ENCODE results near the gene ADCY1.

Gene ADCY1

DNA sequence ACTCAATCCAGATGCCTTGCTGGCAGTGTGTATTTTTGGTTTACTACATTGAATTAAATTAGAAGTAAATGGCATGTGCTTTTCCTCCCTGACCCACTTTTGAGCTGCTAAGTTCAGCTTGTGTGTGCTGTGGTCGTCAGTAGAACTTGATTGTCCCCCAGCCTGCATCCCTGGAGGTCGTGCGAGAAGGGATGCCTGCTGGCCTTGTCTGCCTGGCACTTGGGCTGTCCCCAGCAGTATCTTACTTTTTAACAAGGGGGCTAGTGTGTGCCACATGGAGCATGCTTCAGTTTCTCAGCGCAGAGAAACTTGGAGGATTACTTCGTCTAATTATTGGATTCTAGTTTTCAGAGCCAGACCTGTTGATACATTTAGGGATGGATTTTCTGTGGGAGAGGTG is 80.2 kb downstream of the ADCY1 start:
- no peak for DNase-seq

GRCh38 chr7:45655539-45655938 is 81.4 kb downstream of the ADCY1 start:
- DNase-seq, result no peak

- DNase-seq, result no peak
Observed at GRCh38 chr7:45656431-45656830, 82.3 kb downstream of the ADCY1 start.

GRCh38 chr7:45657136-45657889 is 83.1 kb downstream of the ADCY1 start:
- no peak for DNase-seq

- DNase-seq, result no peak
Observed at GRCh38 chr7:45657890-45658715, 83.9 kb downstream of the ADCY1 start.

DNA sequence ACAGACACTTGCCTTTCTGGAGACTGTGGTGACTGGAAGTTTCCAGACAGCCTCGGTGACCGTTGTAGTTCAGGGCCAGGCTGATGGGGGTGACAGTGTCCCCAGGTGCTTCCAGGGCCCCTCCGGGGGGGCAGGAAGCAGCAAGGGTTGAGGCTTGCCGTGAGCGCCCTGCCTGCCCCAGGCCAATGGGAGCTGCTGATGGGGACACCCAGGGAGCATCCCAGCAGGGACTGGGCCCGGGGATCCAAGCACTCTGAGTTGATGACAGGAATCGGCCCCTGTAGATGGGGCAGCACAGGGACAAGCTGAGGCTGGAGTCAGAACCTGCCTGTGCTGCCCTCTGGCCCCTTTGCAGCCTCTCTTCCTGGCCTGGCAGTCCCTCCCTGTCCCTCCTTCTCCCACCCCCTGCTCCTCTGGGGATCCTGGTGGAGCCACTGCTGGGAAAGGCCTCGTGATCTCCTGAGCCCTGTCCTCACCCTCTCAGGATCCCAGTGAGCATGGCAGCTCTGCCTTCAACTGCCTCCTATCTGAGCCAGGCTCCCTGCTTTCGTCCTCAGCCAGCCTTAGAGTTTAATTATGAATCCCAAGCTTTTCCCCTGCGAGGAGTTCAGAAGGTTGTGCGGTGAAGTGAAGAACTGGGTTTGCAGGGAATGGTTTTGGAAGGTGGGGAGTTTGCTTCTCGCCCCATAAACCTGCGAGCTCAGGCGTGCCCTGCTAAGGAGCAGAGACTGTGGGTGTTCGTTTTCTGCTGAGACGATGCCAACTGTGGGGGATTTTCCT is 84.7 kb downstream of the ADCY1 start:
- DNase-seq, result no peak

DNA sequence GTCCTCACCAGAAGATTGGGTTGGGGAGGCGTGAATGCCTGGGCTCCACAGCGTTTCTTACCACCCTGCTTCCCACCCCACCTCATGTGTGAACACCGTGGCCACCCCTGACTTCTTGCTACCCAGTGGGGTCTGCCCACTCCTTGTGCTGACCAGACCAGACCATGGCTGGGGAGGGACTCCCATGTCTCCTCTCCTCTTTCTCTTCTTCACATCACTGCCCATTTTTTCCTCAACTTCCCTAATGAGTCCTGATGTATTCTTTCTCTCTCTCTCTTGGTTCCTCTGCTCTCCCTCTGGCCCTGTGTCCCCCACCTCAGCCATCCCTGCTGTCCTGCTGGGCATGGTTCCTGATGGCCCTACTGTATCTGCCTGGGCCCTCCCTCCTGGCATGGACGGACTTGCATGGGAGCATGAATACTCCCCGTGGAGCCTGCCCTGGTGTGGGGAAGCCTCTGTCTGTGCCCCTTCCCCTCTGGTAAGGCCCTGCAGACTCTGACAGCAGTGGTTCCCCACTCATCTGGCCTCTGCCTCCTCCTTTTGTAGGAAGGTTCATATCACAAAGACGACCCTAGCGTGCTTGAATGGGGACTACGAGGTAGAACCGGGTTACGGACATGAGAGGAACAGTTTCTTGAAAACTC is 85.5 kb downstream of the ADCY1 start:
- no peak for DNase-seq

DNA sequence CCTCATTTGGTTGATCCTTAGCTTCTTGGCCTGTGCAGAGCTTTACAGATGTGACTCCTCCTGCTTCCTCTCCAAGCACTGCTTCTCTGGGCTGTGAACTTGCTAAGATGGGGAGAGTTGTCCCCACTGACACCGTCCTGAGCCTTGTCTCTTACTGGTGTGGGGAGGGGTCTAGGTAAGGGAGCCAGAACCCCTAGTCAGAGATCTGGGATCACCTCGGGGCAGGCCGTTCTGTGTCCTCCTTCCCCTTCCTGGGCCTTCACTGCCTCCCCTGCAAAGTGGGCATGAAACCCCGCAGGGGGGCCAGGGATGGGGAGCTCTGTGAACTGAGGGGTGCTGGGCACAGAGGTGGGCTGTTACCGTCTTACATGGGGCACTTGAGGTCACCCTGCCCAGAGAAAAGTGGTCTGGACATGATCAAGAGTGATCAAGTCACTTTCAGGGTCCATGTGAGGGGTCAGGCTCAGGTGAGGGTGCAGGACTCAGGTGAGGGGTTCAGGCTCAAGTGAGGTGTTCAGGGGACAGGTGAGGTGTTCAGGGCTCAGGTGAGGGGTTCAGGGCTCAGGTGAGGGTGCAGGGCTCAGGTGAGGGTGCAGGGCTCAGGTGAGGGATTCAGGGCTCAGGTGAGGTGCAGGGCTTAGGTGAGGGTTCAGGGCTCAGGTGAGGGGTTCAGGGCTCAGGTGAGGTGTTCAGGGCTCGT is 86.2 kb downstream of the ADCY1 start:
- no peak for DNase-seq

- no peak for DNase-seq
Observed at GRCh38 chr7:45660901-45661211, 86.7 kb downstream of the ADCY1 start.

DNA sequence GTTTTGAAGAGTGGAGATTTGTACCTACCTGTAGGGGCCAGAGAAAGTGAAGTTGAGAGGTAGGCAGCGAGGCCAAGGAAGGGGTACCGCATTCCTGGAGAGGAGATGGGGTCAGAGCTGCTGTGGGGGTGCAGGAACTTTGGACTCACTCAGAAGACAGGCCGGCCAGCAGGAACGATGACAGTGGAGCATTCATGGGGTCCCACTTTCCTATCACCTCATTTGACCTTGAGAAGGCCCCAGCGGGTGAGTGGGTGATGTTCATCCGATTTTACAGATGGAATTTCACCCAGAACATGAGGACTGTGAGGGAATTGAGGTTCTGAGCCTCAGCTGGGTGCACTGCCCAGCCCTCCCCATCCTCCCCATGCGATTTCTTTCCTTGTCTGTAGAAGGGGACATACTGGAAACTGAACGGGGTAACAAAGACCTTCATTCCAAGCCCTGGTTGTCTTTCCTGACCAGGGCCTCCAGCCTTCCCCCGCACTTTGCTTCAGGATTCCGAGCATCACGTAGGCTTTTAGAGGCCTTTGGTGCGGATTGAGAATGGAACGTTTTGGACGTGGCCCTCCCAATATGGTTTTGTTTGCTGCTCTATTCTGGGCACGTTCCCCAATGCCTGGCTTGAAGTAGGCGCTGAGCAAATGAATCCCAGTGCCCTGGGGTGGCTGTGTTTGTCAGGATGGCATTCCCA is 87.3 kb downstream of the ADCY1 start:
- no peak for DNase-seq

- no peak for DNase-seq
Observed at GRCh38 chr7:45662018-45662417, 87.8 kb downstream of the ADCY1 start.

GRCh38 chr7:45662540-45663166 is 88.5 kb downstream of the ADCY1 start:
- no peak for DNase-seq

DNA sequence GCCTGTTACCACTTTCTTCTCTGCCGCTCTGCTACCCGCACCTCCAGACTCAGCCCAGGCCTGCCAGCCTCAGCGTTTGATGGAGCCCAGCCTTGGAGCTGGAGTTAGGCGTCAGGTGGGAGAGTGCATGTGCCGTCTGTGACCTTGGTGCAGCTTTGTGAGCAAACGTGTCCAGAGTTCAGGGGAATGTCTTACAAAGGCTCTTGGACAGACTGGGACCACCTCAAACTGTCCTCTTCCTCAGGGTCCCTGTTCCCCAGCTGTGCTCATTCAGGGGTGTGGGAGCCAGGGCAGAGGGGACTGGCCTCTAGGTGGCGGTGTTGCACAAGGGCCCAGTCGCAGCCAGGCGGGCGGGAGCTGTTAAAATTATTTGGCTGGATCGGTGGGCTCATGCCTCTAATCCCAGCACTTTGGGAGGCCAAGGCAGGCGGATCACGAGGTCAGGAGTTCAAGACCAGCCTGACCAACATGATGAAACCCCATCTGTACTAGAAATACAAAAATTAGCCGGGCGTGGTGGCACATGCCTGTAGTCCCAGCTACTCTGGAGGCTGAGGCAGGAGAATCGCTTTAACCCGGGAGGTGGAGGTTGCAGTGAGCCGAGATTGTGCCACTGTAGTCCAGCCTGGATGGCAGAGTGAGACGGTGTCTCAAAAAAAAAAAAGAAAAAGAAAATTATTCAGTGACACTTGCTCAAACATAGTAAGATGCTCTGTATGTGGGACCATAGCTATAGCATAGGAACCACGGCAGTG is 89.2 kb downstream of the ADCY1 start:
- no peak for DNase-seq

- DNase-seq, result no peak
Observed at GRCh38 chr7:45663965-45664633, 89.9 kb downstream of the ADCY1 start.

DNA sequence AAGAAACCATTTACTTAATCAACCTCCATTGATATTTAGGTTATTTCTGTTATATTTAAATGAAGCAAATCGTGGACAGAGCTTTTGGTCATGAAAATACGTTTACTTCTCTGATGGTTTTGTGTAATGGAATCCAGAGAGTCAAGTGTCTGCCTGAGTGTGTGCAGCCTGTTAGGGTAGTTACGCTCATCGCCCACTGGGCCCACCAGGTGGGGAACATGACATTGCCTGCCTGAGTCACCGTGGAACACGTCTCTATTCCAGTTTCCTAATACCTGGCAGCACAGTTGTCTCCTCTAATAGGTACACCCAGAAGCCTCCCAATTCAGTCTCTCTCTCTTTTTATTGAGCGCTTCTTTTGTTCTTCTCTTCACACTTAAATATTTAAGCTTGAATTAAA is 91.0 kb downstream of the ADCY1 start:
- no peak for DNase-seq

GRCh38 chr7:45670227-45670626 is 96.1 kb downstream of the ADCY1 start:
- no peak for DNase-seq

DNA sequence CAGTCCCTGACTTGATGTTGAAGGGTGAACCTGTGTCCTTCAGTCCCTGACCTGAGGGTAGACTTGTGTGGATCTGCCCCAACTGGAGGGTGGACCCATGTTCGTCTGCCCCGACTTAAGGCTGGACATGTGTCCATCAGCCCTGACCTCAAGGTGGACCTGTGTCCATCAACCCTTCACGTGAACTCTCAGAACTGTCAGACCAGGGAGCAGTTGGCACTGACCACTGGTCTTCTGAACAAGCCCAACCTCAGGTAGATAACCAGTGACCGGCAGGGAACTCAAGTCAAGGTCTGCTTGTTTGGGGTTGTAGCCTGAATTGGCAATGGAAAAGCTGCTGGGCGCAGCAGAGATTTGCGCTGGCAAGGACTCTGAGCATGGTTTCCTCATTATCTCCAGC is 96.5 kb downstream of the ADCY1 start:
- no peak for DNase-seq

DNA sequence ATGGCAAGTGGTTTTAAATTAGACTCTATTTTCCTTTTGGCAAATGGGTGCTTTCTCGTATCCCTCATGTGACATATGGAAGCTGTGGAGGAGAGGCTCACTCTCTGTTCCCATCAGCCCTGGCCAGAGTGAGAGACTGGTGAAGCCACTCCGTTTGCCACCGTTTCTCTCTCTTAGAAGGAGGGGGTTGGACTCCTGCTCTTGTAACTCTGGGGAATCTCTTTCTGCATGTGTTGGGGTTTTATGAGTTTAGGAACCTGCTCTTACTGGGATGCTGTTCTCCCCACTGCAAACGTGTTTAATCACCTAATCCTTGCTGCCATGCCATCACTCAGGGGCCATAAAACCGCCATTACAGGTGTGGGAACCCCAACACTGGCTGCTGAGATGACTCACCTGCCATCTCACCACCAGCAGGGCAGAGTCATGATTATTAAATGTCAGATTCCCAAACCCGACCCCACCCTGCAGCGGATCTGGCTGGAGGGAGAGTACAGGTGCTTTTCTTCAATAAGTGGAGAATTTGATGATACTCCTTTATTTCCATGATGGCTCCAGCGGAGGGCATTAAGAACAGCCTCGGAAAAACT is 103.2 kb downstream of the ADCY1 start:
- DNase-seq, result no peak

GRCh38 chr7:45679516-45679915 is 105.3 kb downstream of the ADCY1 start:
- no peak for DNase-seq

DNA sequence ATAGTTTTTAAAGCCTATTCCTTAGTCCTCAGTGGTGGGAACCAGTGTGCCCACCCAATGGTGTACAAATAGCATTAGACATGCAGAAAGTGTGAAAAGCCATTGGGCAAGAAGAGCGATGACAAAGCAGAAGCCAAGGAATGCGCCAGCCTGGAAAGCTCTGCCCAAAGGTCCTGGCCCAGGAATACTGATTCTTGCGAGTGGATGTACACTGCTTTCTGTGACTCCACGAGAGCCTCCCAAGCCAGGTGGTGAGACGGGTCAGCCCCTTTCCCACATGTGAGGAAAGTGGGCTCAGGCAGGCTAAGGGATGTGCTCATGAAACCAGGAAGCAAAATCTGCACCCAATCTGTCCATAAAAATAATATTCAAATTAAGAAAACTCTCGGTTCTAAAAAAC is 106.6 kb downstream of the ADCY1 start:
- no peak for DNase-seq

Data from activated gamma-delta T cell (primary cell).